MM.1S (cell line): ENCODE data around the gene F10.

ENCODE experiments used
- DNase-seq: peaks from one replicate; pipeline ENCODE4 v3.0.0-alpha.2; 2015
- H2AFZ ChIP-seq: fragments of 300-600 bp; sonication (generic); 2 replicates; pipeline ENCODE4 v1.6.0; 2016; ENCODE audit warnings: antibody characterized with exemption, low read length
- H3F3A ChIP-seq: fragments of 300-600 bp; sonication (generic); 2 replicates; pipeline ENCODE4 v1.6.1; 2016; ENCODE audit warnings: mild to moderate bottlenecking, antibody characterized with exemption, low read length, moderate library complexity, mixed read lengths; ENCODE audit not compliant: insufficient read depth
- H3K27ac ChIP-seq: fragments of 300-600 bp; sonication (generic); 2 replicates; pipeline ENCODE4 v1.5.1; 2016; ENCODE audit warnings: mild to moderate bottlenecking, low read length
- H3K27me3 ChIP-seq: fragments of 300-600 bp; sonication (generic); replicated peaks from 2 replicates; pipeline ENCODE4 v1.6.0; 2016; ENCODE audit warnings: low read length; ENCODE audit not compliant: insufficient read depth
- H3K36me3 ChIP-seq: fragments of 300-600 bp; sonication (generic); replicated peaks from 2 replicates; pipeline ENCODE4 v1.6.1; 2016; ENCODE audit warnings: mild to moderate bottlenecking, low read length, mixed read lengths; ENCODE audit not compliant: insufficient read depth
- H3K4me1 ChIP-seq: fragments of 300-600 bp; sonication (generic); 2 replicates; pipeline ENCODE4 v1.6.1; 2016; ENCODE audit warnings: low read length, mixed read lengths
- H3K4me2 ChIP-seq: fragments of 300-600 bp; sonication (generic); 2 replicates; pipeline ENCODE4 v1.6.0; 2016; ENCODE audit warnings: low read depth, low read length
- H3K4me3 ChIP-seq: fragments of 300-600 bp; sonication (generic); 2 replicates; pipeline ENCODE4 v1.5.1; 2016; ENCODE audit warnings: low read length, mixed read lengths
- H3K79me2 ChIP-seq: fragments of 300-600 bp; sonication (generic); 2 replicates; pipeline ENCODE4 v1.6.1; 2016; ENCODE audit warnings: mixed run types, low read length, mixed read lengths
- H3K9ac ChIP-seq: fragments of 300-600 bp; sonication (generic); 2 replicates; pipeline ENCODE4 v1.6.1; 2016; ENCODE audit warnings: low read length, mixed read lengths
- H3K9me2 ChIP-seq: fragments of 300-600 bp; sonication (generic); replicated peaks from 2 replicates; pipeline ENCODE4 v1.6.1; 2016; ENCODE audit warnings: mild to moderate bottlenecking, low read length, mixed read lengths; ENCODE audit not compliant: insufficient read depth
- H3K9me3 ChIP-seq: fragments of 300-600 bp; sonication (generic); replicated peaks from 2 replicates; pipeline ENCODE4 v1.6.1; 2016; ENCODE audit warnings: mild to moderate bottlenecking, low read length, mixed read lengths; ENCODE audit not compliant: insufficient read depth
- H4K20me1 ChIP-seq: fragments of 300-600 bp; sonication (generic); 2 replicates; pipeline ENCODE4 v1.6.1; 2016; ENCODE audit warnings: mild to moderate bottlenecking, low read length, moderate library complexity, mixed read lengths; ENCODE audit not compliant: insufficient read depth
- CTCF ChIP-seq: fragments of 300-600 bp; sonication (generic); IDR thresholded peaks from 2 replicates; pipeline ENCODE4 v1.5.1; 2016; ENCODE audit warnings: antibody characterized with exemption, low read length, mixed read lengths
- EZH2 ChIP-seq: fragments of 300-600 bp; sonication (generic); optimal IDR thresholded peaks from 2 replicates; pipeline ENCODE3; 2017; ENCODE audit warnings: low read depth, mild to moderate bottlenecking, antibody characterized with exemption, low read length, mixed read lengths
- EZH2phosphoT487 ChIP-seq: fragments of 300-600 bp; sonication (generic); IDR thresholded peaks from 2 replicates; pipeline ENCODE4 v1.6.1; 2018; ENCODE audit warnings: antibody characterized with exemption, low read length

F10 gene

GRCh38 chr13:113184568-113185440 lies 62.2 kb downstream of the F10 start:
- Histone ChIP-seq H3K27ac (no peak overlapping the region), H3K36me3 (no peaks in the 10 kb centered on the region; the same call in 1 of the 2 replicates)

GRCh38 chr13:113186061-113186900 lies 63.7 kb downstream of the F10 start:
- H3K9ac ChIP-seq: no peak overlapping the region
- no peaks in the 10 kb centered on the region for H3K4me1 ChIP-seq
- H3K9me3 ChIP-seq: no peaks in the 10 kb centered on the region
- H3F3A ChIP-seq: no peaks in the 10 kb centered on the region
- no peaks in the 10 kb centered on the region; the same call in 1 of the 2 replicates for H3K36me3 ChIP-seq
- H3K4me3 ChIP-seq: no peak overlapping the region
- H3K27ac ChIP-seq: no peak overlapping the region
- no peak for DNase-seq
- H3K79me2 ChIP-seq: 0 out of 2 replicates have a peak, but pooled peaks cover 4% of the 10 kb centered on the region
- no peak overlapping the region for H2AFZ ChIP-seq
- no peaks in the 10 kb centered on the region for H3K9me2 ChIP-seq
- H4K20me1 ChIP-seq: no peaks in the 10 kb centered on the region
- no peak overlapping the region for H3K4me2 ChIP-seq
- no peaks in the 10 kb centered on the region for H3K27me3 ChIP-seq
- TF ChIP-seq CTCF (no peak), EZH2phosphoT487 (no peak), EZH2 (no peak)

More at GRCh38 chr13:113184568-113185440, 62.2 kb downstream of the F10 start:
- no peak overlapping the region for H3K4me3 ChIP-seq
- H3K9me2 ChIP-seq: no peaks in the 10 kb centered on the region
- H3F3A ChIP-seq: no peaks in the 10 kb centered on the region
- H3K4me1 ChIP-seq: no peaks in the 10 kb centered on the region
- H3K79me2 ChIP-seq: 0 out of 2 replicates have a peak, but pooled peaks cover 4% of the 10 kb centered on the region
- no peak overlapping the region for H3K4me2 ChIP-seq
- H3K9ac ChIP-seq: no peak overlapping the region
- no peaks in the 10 kb centered on the region for H3K27me3 ChIP-seq
- H2AFZ ChIP-seq: no peak overlapping the region
- H3K9me3 ChIP-seq: no peaks in the 10 kb centered on the region
- no peaks in the 10 kb centered on the region for H4K20me1 ChIP-seq
- DNase-seq: no peak
- TF ChIP-seq EZH2: no peak
- no peak for TF ChIP-seq EZH2phosphoT487
- no peak for TF ChIP-seq CTCF

- Histone ChIP-seq H3K4me3 (no peak overlapping the region), H4K20me1 (no peaks in the 10 kb centered on the region), H3K36me3 (no peaks in the 10 kb centered on the region; the same call in 1 of the 2 replicates), H3K9me3 (no peaks in the 10 kb centered on the region), H3K27ac (no peak overlapping the region), H2AFZ (no peak overlapping the region), H3K9ac (no peak overlapping the region), H3K9me2 (no peaks in the 10 kb centered on the region), H3K79me2 (0 out of 2 replicates have a peak, but pooled peaks cover 4% of the 10 kb centered on the region), H3K4me2 (no peak overlapping the region), H3F3A (no peaks in the 10 kb centered on the region), H3K27me3 (no peaks in the 10 kb centered on the region), H3K4me1 (no peaks in the 10 kb centered on the region)
- no peak for DNase-seq
- TF ChIP-seq CTCF (no peak), EZH2 (no peak), EZH2phosphoT487 (no peak)
Measured at GRCh38 chr13:113187263-113187669, 64.7 kb downstream of the F10 start.
